CD4-positive, alpha-beta T cell (primary cell): ENCODE measurements around the gene SSNA1. TPM values are rescaled to one million over a fixed set of nuclear protein-coding genes. Genes with fewer than 3 reads are reported as not detected.

Experiments
- ATAC-seq: fragments of 200-7000 bp; cut with Tn5 transposase; one replicate; pipeline ENCODE4 v1.10.0; 2022; ENCODE audit warnings: mild to moderate bottlenecking; ENCODE audit not compliant: poor library complexity
- CTCF ChIA-PET: fragments of 350-600 bp; sonication (Branson Sonifier 250); formaldehyde crosslinking; loops from one replicate; lab custom pipeline; 2021; ENCODE audit warnings: antibody characterized with exemption, inconsistent platforms; lab: Charles Lee
- POLR2A ChIA-PET: fragments of 350-600 bp; sonication (Branson Sonifier 250); formaldehyde crosslinking; loops from one replicate; lab custom pipeline; 2021; ENCODE audit warnings: antibody characterized with exemption, inconsistent platforms; lab: Charles Lee
- DNase-seq, 14 experiments: peaks; one replicate each; pipeline ENCODE4 v3.0.0-alpha.2; 2013 to 2020; ENCODE audit warnings: mixed read lengths in 2 of 14
- H3K27ac ChIP-seq, 2 donors: one replicate each; pipeline versions ENCODE4 v1.5.1 to v1.7.0; 2013; ENCODE audit warnings: low read length in 2 of 2, low read depth in 1 of 2, mild to moderate bottlenecking in 1 of 2
- H3K27me3 ChIP-seq, 2 experiments: 1 replicate in 1 of 2; 2 replicates in 1 of 2; pipeline versions ENCODE4 v1.6.1 to v1.7.0; 2013; ENCODE audit warnings: low read length in 2 of 2, control low read depth in 1 of 2, mild to moderate bottlenecking in 1 of 2, moderate library complexity in 1 of 2; ENCODE audit not compliant: insufficient read depth in 2 of 2, control insufficient read depth in 1 of 2
- H3K36me3 ChIP-seq: one replicate; pipeline ENCODE4 v1.6.1; 2013; ENCODE audit warnings: low read length, control low read depth; ENCODE audit not compliant: insufficient read depth
- H3K4me1 ChIP-seq: one replicate; pipeline ENCODE4 v1.6.1; 2013; ENCODE audit warnings: low read length, control low read depth; ENCODE audit not compliant: insufficient read depth
- H3K4me3 ChIP-seq: one replicate; pipeline ENCODE4 v1.5.1; 2013; ENCODE audit warnings: mild to moderate bottlenecking, low read length, moderate library complexity
- H3K9me3 ChIP-seq, 2 experiments: 1 replicate in 1 of 2; 2 replicates in 1 of 2; pipeline versions ENCODE4 v1.6.1 to v1.7.0; 2013; ENCODE audit warnings: low read length in 2 of 2, mild to moderate bottlenecking in 2 of 2, control low read depth in 1 of 2, moderate library complexity in 1 of 2; ENCODE audit not compliant: control insufficient read depth in 1 of 2, insufficient read depth in 1 of 2
- H3K27ac Mint-ChIP-seq: one replicate; pipeline ENCODE4 v1.8.0; 2020; ENCODE audit warnings: mixed read lengths
- H3K27me3 Mint-ChIP-seq: one replicate; pipeline ENCODE4 v1.8.0; 2021; ENCODE audit warnings: mixed read lengths
- H3K36me3 Mint-ChIP-seq: one replicate; pipeline ENCODE4 v1.8.0; 2021; ENCODE audit warnings: low read depth, mixed read lengths
- H3K4me1 Mint-ChIP-seq: one replicate; pipeline ENCODE4 v1.8.0; 2021; ENCODE audit warnings: low read depth, mixed read lengths
- H3K4me3 Mint-ChIP-seq: one replicate; pipeline ENCODE4 v1.8.0; 2020; ENCODE audit warnings: mild to moderate bottlenecking, mixed read lengths
- H3K9me3 Mint-ChIP-seq: one replicate; pipeline ENCODE4 v1.8.0; 2020; ENCODE audit warnings: mixed read lengths
- intact Hi-C, 2 experiments: fragments of 100-400 bp; cut with DNase I in 1 of 2; cut with micrococcal nuclease in 1 of 2; formaldehyde crosslinking; loops; one replicate each; pipeline versions ENCODE4 v1.15.1 to v1.9.0; 2023 to 2025; cut with DNase I, micrococcal nuclease
- total RNA-seq, 174 experiments: library from RNA in 2 of 174; stranded (reverse) in 2 of 174; gene quantifications; one replicate each; pipeline ENCODE4 v1.2.3 and lab custom pipeline; 2021 to 2026
- TF ChIP-seq, protein P1 (sequence below): fragments of 200-600 bp; IDR thresholded peaks from one replicate; pipeline ENCODE4 v1.8.0; 2022; ENCODE audit warnings: antibody characterized with exemption, mild to moderate bottlenecking

The SSNA1 gene
- total RNA-seq, 2 experiments from 2014 or later: 30.1 to 30.5 TPM

DNA sequence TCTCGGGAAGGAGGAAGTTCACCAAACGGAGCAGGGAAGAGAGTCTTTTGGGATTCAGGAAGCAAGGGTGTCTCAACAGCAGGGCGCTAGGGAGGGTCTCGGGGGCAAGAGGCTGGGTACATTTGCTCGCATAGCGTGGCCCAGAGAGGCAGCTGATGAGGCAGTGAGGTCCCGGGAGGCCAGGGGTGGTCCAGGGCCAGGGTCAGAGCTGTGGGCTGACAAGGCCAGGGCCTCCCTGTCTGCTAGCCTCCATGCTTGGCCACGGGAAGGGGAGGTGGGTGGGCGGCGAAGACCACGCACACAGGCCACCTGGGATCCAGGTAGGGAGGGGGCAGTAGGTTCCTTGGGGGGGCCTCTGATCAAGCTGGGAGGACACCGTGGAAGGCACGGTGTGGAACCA, 23.1 kb downstream of the SSNA1 start:
- H3K4me1 Mint-ChIP-seq: peaks cover 11% of the 10 kb centered on the region
- peaks cover 8% of the 10 kb centered on the region for H3K36me3 Mint-ChIP-seq
- no peak for DNase-seq
- H3K9me3 Mint-ChIP-seq: no peaks in the 10 kb centered on the region
- Histone ChIP-seq H3K4me3 (no peak overlapping the region), H3K36me3 (peaks cover 10% of the 10 kb centered on the region), H3K27me3 (no peaks in the 10 kb centered on the region), H3K27ac (no peak overlapping the region), H3K4me1 (peaks cover 7% of the 10 kb centered on the region), H3K9me3 (no peaks in the 10 kb centered on the region)
- no peak overlapping the region for H3K4me3 Mint-ChIP-seq
- ATAC-seq: no peak
- intact Hi-C loops: no loop called here
- TF ChIP-seq, protein P1, sequence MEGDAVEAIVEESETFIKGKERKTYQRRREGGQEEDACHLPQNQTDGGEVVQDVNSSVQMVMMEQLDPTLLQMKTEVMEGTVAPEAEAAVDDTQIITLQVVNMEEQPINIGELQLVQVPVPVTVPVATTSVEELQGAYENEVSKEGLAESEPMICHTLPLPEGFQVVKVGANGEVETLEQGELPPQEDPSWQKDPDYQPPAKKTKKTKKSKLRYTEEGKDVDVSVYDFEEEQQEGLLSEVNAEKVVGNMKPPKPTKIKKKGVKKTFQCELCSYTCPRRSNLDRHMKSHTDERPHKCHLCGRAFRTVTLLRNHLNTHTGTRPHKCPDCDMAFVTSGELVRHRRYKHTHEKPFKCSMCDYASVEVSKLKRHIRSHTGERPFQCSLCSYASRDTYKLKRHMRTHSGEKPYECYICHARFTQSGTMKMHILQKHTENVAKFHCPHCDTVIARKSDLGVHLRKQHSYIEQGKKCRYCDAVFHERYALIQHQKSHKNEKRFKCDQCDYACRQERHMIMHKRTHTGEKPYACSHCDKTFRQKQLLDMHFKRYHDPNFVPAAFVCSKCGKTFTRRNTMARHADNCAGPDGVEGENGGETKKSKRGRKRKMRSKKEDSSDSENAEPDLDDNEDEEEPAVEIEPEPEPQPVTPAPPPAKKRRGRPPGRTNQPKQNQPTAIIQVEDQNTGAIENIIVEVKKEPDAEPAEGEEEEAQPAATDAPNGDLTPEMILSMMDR: no peak
- ChIA-PET CTCF (no interaction called here), POLR2A (no interaction called here)
- H3K27ac Mint-ChIP-seq: no peak overlapping the region
- no peaks in the 10 kb centered on the region for H3K27me3 Mint-ChIP-seq

DNA sequence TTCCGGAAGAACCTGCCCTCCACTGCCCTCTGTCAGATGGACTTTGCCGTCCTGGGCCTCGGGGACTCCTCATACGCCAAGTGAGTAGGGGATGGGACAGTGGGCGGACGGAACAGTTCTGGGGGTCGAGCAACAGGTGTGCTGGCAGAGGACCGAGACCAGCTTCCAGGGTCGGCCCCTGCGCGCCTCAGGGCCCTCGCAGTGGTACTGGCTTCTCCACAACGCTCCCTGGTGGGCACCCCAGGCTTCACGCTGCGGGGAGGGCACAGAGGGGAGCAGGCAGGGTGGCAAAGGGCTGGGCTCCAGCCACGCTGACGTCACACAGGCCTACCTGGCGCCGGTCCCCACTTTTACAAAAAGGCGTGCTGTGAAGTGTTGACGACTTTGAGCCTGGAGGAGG, 24.0 kb downstream of the SSNA1 start:
- H3K9me3 Mint-ChIP-seq: no peaks in the 10 kb centered on the region
- H3K27me3 Mint-ChIP-seq: no peaks in the 10 kb centered on the region
- ATAC-seq (no peak), DNase-seq (no peak)
- Histone ChIP-seq H3K36me3 (peaks cover 10% of the 10 kb centered on the region), H3K4me1 (no peaks in the 10 kb centered on the region), H3K9me3 (no peaks in the 10 kb centered on the region), H3K4me3 (no peak overlapping the region), H3K27me3 (no peaks in the 10 kb centered on the region), H3K27ac (no peak overlapping the region)
- H3K4me1 Mint-ChIP-seq: peaks cover 1% of the 10 kb centered on the region
- peaks cover under 1% of the 10 kb centered on the region for H3K36me3 Mint-ChIP-seq
- TF ChIP-seq, protein P1: no peak
- CTCF ChIA-PET: no interaction called here
- POLR2A ChIA-PET: no interaction called here
- no peak overlapping the region for H3K27ac Mint-ChIP-seq
- intact Hi-C loops: no loop called here
- H3K4me3 Mint-ChIP-seq: no peak overlapping the region

DNA sequence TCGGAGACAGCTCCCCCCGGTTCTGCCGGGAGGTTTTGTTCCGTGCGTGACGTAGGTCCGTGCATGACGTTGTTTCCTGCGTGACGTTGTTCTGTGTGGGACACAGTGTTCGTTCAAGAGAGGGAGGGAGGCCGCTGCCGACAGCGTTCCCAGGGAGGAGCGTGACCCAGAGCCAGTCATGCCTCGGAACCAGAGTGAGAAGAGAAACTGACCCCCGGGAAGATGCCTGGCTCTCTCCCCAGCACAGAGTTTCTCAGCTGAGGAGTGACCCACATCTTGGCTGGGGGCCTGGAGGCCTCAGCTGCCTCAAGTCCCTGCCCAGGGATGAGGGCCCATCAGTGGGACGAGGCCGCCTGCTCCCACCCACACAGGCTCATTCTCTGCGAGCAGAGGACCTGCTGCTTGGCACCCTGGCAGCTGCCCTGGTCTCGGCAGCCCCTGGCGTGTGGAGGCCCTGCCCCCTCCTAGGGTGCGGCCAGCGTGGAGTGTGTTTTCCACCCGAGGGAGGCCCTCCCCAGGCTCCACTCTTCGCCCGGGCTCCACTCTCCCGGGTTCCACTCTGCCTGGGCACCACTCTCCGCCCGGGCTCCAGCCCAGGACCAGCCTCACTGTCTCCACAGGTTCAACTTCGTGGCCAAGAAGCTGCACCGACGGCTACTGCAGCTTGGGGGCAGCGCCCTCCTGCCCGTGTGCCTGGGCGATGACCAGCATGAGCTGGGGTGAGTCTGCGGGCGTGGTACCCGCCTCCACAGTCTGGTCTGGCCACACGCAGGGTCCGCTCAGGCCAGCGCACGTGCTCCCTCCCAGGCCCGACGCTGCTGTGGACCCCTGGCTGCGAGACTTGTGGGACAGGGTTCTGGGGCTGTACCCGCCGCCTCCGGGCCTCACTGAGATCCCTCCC, 24.9 kb downstream of the SSNA1 start:
- no peak for DNase-seq
- Histone ChIP-seq H3K4me3 (no peak overlapping the region), H3K4me1 (no peaks in the 10 kb centered on the region), H3K27ac (no peak overlapping the region), H3K27me3 (no peaks in the 10 kb centered on the region), H3K9me3 (no peaks in the 10 kb centered on the region), H3K36me3 (peaks cover 10% of the 10 kb centered on the region)
- Mint-ChIP-seq H3K4me1 (no peaks in the 10 kb centered on the region), H3K36me3 (no peaks in the 10 kb centered on the region), H3K4me3 (no peak overlapping the region), H3K27ac (no peak overlapping the region), H3K9me3 (no peaks in the 10 kb centered on the region), H3K27me3 (no peaks in the 10 kb centered on the region)
- ChIA-PET CTCF (no interaction called here), POLR2A (no interaction called here)
- TF ChIP-seq, protein P1: no peak
- intact Hi-C loops: no loop called here
- ATAC-seq: no peak
